SKM-1 treated with dmso at 0.1 percent for 144 hours (cell line): ENCODE data around the gene GLTP.
A peak's percentile ranks its signal among the peaks of the same experiment; 100 is the strongest.
"Not testable (repeated sequence)": the region's sequence is repeated elsewhere in the genome, so short reads cannot be mapped to it uniquely, and the experiment has no call there.

Source experiments
- DNase-seq: peaks from one replicate; lab custom pipeline; 2025; ENCODE audit not compliant: unreplicated experiment; lab: John Stamatoyannopoulos, UW

The GLTP gene

DNA sequence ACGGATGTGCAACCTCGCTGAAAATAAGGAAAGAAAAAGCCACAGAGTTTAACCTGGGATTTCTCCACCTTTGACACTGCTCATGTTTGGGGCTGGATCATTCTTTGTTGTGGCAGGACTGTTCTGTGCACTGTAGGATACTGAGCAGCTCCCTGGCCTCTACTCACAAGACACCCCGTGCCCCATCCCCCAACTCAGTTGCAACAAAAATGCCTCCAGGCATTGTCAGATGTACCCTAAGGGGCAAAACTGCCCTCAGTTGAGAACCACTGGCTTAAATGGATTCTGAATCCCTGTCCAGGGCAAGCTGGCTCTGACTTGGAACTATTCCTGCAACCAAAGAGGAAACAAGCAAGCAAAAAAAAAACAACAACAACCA is 2.1 kb downstream of the GLTP start:
- DNase-seq = no peak

DNA sequence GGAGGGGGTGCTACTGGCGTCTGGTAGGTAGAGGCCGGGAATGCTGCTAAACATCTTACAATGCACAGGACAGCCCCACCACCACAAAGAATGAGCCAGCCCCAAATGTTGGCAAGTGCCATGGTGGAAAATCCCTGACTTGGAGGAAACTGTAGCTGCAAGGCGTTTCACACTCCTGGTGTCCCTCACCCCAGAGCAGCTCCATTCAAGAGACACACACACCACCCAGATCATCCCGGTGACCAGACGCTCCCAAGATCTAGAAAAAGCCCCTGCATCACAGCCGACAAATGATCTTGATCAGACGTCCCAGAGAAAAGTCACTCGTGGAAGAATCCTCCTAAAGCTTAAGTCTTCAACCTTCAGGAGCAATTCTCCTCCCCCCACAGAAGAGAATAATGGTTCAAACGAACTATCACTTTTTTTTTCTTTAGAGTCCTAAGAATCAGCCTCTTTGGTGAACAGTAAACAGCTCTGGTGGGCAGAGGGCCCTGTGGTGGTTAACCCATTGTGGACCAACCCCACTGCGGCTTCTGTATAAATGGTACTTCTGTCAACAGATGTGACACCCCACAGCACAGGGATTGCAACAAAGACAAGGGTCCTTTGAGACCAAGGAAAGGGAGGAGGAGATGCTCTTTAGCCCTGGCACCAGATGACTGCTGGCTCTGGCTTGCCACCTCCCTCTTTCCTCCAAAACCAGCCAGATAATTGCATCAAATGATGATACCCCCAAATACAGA is 2.7 kb downstream of the GLTP start:
- DNase-seq = no peak

DNA sequence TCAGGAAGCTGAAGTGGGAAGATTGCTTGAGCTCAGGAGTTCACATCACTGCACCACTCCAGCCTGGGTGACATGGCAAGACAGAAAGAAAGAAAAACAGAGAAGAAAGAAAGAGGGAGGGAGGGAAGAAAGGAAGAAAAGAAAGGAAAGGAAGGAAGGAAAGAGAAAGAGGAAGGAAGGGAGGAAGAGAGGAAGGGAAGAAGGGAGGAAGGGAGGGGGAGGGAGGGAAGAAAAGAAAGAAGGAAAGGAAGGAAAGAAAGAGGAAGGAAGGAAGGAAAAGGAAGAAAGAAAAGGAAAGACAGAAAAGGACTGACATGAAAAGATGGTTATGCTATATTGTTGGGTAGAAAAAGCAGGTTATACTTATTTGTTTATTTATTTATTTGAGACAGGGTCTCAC is 3.9 kb downstream of the GLTP start:
- no peak for DNase-seq

DNA sequence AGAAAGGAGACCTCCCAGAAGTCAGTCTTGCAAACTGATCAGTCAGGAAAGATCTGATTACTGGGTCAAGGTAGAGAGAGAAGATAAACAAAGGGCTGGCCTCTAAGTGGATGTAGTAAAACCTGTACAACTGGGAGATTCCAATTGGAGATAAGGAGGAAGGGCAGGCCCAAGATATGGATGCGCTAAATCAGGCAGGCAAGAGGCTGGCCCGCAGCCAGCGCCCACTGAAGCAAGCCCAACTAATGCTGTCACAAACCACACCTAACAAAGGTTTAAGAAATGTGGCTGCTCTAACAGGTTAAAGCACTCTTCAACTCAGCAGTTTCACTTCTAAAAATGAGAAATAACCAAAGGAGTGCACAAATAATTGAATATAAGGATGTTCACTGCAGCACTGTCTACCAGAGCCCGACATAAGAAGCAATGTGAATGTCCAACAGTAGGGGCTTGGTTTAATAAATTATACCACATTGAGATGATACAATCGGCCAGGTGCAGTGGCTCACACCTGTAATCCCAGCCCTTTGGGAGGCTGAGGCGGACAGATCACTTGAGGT is 4.7 kb downstream of the GLTP start:
- no peak for DNase-seq

DNA sequence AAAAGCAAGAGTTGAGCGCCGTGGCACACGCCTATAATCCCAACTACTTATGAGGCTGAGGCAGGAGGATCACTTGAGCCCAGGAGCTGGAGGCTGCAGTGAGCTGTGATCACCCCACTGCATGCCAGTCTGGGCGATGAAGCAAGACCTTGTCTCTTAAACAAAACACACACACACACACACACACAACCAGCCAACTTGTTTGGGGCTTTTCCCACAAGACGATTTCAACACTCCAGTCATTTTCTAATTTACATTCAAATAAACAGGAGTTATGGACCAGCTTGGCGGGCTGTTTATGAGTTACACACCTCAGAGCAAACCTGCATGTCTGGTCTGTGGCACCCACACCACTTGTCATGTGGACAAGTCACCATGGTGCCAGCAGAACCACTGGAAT is 6.7 kb downstream of the GLTP start:
- no peak for DNase-seq

DNA sequence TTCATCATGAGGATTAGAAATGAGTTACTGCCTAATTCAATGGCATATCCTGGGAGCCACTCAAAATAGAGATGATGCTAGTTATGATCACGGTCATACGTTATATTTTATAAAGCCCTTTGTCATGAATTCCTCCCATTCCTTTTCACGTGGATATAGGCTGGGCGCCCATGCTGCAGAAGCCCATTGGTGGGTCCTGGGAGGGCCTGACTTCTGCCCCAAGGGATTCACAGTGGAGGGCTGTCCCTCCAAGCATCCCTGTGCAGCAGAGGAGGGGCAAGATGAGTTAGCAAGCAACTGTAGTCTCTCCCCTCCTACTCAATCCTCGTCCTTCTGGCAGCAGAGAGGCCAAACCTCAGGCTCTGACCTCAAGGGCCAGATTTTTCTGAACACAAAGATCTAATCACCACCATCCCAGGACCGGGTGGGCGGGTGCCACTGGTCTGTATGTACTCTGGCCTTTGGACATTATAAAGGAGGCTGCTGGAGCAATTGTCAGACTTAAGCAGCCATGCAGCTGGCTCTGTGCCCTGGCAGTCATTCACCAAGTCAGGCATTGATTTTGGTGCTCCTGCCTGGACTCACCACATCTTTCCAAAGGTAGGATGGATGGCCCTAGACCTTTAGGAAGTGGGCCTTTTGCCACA is 8.6 kb downstream of the GLTP start:
- no peak for DNase-seq

DNA sequence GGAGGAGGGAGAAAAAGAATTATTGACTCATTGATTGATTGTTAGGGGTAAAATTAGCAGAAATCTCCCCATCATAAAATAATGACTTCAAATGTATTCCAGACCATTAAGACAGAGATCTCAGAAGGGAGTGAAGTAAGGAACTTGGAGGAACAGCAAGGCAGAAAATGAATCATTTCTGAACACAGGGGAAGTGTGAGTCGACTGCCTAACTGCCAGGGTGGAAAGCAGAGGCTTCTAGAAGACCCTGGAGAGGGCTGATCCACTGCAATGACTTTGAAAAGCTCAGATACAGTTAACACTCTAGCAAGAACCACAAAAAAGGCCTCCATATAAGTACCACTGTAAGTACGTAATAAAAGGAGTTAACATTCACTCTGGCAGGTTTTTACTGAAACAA is 9.7 kb downstream of the GLTP start:
- DNase-seq = no peak

DNA sequence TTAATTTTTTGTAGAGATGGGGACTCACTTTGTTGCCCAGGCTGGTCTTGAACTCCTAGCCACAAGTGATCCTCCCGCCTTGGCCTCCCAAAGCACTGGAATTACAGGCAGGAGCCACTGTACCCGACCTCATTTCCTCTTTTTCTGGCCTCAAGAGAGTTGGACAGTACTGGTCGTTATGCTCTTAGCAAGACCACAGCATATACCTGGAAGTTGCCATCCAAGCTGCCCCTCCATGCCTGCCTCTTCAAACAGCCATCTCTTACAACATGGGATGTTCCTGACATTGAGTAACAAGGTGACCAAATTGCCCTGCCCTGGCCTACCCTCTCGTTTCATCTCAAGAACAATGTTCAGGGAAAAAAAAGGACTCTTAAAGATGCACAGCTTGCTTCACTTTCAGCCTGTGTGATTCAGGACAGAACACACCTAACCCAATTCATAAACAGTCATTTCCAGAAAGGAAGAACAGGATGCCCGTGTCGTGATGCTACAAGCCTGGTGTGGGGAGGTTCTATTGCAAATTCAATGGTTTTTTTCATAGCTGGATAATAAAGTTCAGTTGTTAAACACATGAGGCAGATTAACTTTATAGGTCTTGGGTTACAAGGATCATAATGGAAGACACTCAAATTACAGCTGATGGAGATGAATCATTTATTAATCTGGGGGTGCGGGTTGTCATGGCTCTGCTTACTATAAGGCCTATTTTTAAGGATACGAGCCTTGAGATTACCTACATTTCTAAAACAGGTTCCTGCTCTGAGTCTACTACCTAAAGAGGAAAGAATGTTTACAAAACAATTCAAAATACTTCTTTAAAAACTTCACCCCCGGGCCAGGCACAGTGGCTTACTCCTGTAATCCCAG is 11.9 kb downstream of the GLTP start:
- peak; percentile 46 for DNase-seq

DNA sequence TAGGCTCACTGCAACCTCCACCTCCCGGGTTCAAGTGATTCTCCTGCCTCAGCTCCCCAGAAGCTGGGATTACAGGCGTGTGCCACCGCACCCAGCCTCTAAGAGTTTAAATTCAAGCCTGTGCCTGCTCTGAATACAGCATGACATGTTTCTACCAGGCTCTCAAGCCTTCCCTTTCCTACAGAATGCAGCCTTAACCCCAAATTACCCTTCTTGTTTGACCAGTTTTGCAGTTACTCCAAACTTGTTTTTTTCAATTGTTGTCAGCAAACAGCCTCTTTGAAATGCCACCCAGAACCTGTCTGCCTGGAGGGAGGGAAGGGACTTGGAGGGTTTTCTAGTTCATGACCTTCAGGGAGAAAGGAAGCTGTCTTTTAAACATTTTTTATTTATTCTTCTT is 15.4 kb downstream of the GLTP start:
- no peak for DNase-seq

DNA sequence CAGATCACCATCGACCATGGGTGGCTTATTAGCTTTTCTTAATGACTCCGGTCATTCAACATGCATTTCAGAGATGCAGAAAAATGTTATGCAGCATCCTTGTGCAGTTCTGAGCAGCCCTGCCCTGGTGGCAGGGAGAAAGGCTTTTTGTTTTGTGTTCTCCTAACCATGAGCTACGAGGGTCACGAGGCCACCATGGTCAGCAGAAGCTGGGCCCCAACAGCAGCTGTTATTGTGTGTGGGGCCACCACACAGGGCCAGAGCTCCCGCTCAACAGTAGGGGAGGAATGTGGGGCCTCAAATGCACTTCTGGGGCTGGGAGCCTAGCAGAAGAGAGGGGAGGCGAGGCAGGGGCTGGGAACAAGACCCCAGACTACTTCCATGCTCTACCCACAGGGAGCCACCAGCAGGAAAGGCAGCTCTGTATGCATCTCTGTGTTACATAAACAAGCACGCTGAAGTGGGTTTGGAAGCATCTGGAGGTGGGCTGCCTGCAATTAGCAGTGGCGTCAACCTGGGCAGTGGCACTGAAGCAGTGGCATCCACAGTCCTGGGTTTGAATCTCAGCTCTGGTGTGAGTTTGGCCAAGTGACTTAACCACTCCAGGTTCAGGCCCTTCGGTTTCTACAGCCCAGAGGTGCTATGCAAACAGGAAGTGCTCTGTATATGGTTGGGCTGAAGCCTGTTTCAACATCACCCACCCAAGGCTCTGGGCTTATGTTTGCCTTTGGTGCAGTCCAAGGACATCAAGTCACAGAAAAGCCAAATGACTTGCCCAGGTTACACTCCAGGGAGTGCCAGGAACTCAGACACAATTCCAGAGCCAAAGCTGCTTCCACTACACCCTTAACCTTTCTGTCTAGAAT is 16.3 kb downstream of the GLTP start:
- DNase-seq = peak; percentile 69

DNA sequence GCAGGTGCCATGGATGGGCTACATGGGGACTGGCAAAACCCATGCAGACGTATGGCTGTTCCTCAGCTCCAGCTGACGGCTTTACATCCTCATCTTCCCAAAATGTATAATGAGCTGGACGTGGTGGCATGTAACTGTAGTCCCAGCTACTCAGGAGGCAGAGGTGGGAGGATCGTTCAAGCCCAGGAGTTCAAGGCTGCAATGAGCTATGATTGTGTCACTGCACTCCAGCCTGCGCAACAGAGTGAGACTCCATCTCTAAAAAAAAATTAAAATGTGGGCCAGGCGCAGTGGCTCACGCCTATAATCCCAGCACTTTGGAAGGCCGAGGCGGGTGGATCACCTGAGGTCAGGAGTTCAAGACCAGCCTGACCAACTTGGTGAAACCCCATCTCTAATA is 17.9 kb downstream of the GLTP start:
- DNase-seq = not testable (repeated sequence)

DNA sequence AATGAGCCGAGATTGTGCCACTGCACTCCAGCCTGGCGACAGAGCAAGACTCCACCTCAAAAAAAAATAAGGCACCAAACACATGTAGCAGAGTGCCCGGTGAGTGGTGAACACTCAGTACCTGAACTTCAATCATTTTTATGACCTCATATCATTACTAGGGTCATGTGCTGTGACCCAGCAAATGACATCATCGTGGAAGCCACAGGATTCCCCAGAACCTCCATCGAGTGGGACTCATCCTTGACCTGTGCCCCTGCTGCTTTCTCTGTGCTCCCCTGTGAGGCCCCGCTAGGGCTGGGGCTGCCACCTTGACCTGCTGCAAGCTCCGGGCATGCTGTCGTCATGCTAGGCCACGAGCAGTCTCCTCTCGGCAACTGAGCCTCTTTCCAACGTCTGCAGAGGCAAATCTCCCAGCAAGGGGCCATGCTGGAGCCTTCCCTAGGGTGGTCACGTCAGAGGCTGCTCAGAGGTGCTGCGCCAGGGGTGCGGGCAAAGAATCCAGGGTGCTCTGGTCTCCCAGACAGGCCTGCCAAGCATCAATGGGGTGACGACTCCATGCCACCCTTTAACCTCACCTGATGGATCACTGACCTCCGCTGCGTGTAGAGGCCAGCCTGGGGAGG is 18.5 kb downstream of the GLTP start:
- DNase-seq = no peak

- no peak for DNase-seq
Observed at GRCh38 chr12:109860977-109861376, 19.4 kb downstream of the GLTP start.

DNA sequence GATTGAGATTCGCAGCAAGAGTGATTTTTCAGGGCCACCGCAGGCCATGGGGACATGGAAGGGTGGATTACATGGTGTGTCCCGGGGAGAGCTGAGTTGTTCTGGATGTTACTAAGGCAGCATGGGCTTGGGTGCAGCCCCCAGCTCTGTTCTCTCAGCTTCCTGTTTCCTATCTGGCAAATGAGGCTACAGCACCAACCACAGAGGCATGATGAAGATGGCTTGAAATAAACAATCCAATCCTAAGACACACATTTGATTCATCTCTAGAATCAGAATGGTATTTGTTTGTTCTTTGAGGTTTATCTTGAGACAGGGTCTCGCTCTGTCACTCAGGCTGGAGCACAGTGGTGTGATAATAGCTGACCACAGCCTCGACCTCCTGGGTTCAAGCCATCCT is 21.6 kb downstream of the GLTP start:
- no peak for DNase-seq

DNA sequence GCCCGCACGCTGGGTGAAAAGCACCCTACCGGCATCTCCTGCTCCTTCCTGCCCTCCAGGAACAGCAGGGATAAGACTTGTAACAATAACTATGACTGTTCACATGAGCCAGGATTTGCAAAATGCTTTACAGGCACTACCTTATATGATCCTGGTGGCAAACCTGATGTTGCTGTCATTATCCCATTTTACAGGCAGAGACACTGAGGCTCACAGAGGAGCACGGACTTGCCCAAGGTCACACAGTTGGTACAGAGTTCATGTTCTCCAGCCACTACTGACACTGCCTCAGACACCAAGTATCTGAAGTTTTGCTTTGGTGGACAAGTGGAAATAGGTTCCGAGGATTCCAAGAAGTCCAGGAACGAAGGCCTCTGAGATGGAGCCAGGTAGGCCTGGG is 22.6 kb downstream of the GLTP start:
- DNase-seq = no peak

- DNase-seq = no peak
Observed at GRCh38 chr12:109855377-109855776, 25.0 kb downstream of the GLTP start.

- DNase-seq = not testable (repeated sequence)
Observed at GRCh38 chr12:109850518-109850917, 29.8 kb downstream of the GLTP start.

GRCh38 chr12:109847142-109847735 is 33.1 kb downstream of the GLTP start:
- no peak for DNase-seq

- DNase-seq = no peak
Observed at GRCh38 chr12:109845824-109846205, 34.5 kb downstream of the GLTP start.
